ENCODE measurements around the gene ATP6V0D1.
"Not testable (repeated sequence)": the region's sequence is repeated elsewhere in the genome, so short reads cannot be mapped to it uniquely, and the experiment has no call there.

ATP6V0D1 gene

DNA sequence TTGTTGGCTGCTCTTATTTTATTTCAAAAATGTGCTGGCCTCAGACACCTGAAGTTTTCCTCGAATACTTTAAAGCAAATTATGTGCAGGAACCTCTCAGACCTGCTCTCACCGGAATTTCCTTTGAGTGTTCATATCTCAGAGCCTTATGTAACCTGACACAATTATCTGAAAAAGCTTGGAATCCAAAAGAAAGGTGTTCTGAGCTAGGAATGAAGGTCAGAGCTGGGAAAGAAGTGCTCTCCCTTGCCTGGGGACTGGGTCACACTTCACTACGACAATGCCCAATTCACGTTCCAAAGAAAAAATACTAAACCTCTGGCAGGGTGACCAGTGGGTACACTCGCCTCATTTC is 56.7 kb downstream of the ATP6V0D1 start:
- DNase-seq, result no peak

DNA sequence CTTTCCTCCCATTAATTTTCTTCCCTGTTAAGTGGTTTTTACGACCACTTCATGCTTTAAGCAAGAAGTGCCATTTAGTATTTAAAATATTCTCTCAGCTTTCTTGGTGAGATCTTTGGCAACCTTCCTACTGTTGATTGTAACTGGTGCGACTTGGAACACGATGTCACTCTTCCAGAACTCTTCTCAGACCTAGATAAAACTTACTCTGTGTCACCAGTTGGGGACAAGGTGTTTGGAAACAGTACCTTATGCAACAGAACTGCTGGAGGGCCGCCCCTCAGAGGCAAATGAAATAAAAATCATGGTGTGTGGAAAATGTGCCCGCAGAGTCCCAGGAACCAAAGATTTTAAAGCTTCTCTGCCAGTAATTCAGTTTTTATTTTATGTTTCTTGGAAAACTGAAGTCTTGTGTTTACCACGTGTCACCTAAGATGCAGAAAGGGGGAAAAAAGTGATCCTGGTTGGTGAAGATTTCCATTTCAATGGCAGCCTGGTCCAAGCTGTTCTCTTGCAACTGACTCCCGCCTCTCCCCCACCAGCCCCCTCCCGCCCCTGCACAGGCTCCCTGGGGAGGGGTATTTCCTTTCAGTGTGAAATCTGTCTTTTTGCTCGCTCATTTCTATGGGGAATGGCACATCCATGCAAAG is 57.2 kb downstream of the ATP6V0D1 start:
- DNase-seq, result no peak

DNA sequence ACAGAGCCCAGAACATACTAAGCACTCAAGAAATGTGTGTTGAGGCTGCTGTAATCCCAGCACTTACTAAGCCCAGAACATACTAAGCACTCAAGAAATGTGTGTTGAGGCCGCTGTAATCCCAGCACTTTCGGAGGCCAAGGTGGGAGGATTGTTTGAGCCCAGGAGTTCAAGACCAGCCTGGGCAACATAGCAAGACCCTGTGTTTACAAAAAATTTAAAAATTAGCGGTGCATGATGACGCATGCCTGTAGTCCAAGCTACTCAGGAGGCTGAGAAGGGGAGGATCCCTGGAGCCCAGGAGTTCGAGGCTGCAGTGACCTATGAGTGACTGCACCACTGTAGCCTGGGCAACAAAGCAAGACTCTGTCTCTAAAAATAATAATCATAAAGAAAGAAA is 57.9 kb downstream of the ATP6V0D1 start:
- no peak for DNase-seq

- DNase-seq, result no peak
Measured at GRCh38 chr16:67421030-67421429, 59.9 kb downstream of the ATP6V0D1 start.

DNA sequence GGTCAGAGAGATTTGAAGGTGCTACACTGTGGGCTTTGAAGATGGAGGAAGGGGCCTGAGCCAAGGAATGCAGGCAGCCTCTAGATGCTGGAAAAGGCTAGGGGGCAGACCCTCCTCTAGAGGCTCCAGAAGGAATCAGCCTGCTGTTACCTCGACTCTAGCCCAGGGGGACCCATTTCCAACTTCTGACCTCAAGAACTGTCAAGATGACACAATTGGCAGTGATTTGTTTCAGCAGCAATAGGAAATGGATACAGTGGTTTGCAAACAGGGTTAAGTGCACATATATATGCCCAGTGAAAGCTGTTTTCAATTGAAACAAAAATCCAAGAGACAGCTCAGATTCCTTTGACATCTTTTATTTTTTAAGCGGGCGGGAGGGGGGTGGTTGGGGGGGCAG is 61.0 kb downstream of the ATP6V0D1 start:
- no peak for DNase-seq

DNA sequence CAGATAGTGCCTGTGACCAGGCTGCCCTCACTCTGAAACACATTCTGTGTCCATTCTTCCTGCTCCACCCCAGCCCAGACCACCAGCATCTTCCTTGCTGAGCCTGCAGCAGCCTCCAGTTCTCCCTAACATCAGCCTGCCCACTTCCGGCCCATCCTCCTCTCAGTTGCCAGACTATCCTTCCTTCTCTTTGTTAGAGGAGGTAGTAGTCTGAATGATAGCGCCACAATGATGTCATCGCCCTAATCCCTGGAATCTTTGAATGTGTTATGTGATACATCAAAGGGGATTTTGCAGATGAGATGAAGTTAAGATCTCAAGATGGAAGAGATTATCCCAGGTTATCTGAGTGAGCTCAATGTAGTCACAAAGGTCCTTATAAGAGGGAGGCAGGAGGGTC is 61.5 kb downstream of the ATP6V0D1 start:
- DNase-seq, result no peak

DNA sequence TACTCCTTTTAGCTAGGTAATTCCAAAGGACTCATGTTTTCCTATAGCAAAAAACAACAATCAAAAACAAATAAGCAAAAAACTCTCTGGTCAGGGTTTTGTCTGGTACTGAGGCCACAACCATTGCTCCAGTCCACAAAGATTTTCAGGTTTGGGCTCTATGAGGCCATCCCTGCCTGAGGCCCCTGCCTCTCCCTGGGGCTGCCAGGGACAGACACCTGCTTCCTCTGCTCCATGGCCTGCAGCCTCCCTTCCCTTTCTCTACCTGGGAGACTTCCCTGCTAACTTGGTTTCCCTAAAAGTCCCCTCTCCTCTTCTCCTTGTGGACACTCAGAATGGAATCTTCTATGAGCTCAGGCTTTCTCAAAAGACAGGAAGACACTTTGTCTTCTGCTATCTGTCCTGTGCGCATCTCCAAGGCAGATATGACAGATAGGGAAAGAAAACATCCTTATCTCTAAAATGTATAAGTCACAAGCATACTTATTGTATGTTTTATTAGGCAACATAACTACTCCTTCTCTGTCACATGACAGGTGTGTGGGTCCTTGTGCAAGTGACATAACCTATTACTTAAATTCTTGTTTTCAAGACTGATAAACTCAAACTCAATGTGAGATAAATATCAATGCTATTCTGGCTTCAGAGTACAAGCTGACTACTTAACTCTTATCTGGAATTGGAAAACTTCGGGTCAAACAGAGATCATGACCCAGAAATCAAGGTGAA is 63.5 kb downstream of the ATP6V0D1 start:
- no peak for DNase-seq

GRCh38 chr16:67415872-67416793 is 64.8 kb downstream of the ATP6V0D1 start, which contains the start of gene ZDHHC1:
ZDHHC1 (minus strand) TSS chr16:67416477; CDS start chr16:67407775, 8,702 bp downstream.
- peak; percentile 89 for DNase-seq

DNA sequence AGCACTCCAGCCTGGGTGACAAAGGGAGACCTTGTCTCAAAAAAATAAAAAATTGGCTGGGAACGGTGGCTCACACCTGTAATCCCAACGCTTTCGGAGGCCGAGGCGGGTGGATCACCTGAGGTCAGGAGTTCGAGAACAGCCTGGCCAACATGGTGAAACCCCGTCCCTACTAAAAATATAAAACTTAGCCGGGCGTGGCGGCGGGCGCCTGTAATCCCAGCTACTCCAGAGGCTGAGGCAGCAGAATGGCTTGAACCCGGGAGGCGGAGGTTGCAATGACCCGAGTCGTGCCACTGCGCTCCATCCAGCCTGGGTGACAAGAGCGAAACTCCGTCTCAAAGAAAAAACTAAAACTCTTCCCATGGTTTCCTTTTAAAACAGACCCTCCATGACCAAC is 65.5 kb downstream of the ATP6V0D1 start:
- DNase-seq, result not testable (repeated sequence)

DNA sequence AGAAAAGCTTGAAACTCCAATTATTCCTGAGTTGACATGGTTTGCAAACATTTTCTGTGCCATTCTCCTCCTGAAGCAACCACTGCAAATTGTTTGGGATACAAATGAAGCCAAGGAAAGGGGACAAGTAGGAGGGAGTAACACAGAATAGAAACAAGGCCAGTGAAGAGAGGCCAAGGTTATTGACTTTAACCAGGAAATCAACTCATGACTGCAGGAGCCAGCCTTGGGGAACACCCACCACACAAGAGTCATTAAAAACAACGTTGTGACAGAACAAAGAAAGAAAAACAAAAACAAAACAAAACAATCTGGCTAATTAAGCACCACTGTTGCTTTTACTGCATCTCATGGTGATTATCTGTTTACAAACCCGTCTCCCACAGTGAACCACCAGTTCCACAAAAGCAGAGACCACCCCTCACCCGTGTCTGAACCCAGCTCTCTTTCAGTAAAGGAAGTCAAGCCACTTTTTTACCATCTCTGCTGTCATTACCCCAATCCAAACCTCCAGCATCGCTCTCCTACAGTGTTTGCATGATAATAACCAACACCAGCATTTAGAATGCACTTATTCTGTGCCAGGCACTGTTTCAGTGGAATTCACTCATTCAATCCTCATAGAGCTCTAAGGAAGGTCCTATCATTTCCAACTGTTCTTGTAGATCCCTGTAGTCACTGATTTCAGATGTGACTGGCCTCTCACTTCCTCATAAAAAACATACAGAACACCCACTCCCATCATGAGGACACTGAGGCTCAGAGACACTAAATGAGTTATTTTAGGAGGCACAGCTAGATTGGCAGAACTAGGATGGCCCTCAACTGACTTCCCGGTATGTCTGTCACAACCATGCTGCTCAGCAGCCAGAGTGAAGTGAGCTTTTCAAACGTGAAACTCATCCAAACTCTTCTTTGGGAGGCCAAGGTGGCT is 66.7 kb downstream of the ATP6V0D1 start:
- DNase-seq, result no peak

GRCh38 chr16:67412294-67412693 is 68.7 kb downstream of the ATP6V0D1 start:
- no peak for DNase-seq

GRCh38 chr16:67411339-67411738 is 69.6 kb downstream of the ATP6V0D1 start:
- DNase-seq, result no peak

GRCh38 chr16:67409631-67410030 is 71.3 kb downstream of the ATP6V0D1 start:
- DNase-seq, result no peak

- no peak for DNase-seq
Measured at GRCh38 chr16:67407788-67408452, 73.0 kb downstream of the ATP6V0D1 start.

GRCh38 chr16:67407176-67407787 is 73.7 kb downstream of the ATP6V0D1 start:
- no peak for DNase-seq

GRCh38 chr16:67406111-67406971 is 74.6 kb downstream of the ATP6V0D1 start:
- peak; percentile 85 for DNase-seq

- DNase-seq, result no peak
Measured at GRCh38 chr16:67405336-67405735, 75.6 kb downstream of the ATP6V0D1 start.

GRCh38 chr16:67404740-67405226 is 76.2 kb downstream of the ATP6V0D1 start:
- DNase-seq, result no peak

DNA sequence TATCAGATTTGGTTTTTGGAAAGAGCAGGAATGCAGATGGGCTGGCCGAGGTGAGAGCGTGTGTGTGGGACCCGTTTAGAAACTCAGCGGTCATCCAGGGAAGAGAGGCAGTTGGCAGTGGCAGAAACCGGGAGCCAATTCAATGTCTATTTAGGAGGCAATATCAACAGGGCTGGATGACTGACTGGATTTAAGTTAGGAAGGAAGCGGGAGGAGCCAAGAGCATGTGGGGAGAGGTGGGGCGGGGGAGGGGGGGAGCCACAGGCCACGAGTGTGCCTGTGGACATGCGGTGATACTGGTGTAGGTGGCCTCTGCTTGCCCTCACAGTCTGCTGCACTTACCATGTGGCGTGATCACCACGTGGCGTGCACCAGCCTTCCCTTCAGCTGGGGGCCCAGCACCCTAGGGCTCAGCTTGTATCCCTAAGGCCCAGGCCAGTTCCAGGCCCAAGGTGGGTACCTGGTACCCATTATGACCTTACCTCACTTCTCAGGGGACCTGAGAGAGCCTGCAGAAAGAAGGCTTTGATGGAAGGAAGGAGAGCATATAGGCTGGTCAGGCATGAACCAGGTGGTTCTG is 76.9 kb downstream of the ATP6V0D1 start:
- DNase-seq, result no peak

DNA sequence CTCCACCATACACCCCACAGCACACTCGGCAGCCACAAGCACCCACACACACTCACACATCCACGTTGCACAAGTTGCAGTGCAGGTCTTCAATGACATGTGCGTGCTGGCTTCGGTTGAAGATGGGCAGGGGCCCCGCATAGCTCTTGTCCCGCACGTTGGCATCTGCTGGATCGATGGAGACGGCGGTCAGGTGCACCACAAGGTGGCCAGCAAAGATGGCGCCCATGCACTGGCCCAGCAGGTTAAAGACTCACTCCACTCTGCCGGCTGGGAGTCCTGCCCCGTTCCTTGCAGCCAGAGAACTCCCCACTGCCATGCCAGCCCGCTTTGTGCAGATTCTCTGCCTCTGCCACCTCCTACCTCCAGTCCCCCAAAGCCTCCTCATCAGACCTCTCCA is 80.1 kb downstream of the ATP6V0D1 start:
- no peak for DNase-seq
